GM21529 (cell line): ENCODE results near the gene PHYKPL.
A peak's percentile ranks its signal among the peaks of the same experiment; 100 is the strongest.

ENCODE experiments used
- ATAC-seq: cut with Tn5 transposase; IDR thresholded peaks from one replicate; pipeline ENCODE4 v1.9.1; 2021; ENCODE audit not compliant: unreplicated experiment

Gene PHYKPL

DNA sequence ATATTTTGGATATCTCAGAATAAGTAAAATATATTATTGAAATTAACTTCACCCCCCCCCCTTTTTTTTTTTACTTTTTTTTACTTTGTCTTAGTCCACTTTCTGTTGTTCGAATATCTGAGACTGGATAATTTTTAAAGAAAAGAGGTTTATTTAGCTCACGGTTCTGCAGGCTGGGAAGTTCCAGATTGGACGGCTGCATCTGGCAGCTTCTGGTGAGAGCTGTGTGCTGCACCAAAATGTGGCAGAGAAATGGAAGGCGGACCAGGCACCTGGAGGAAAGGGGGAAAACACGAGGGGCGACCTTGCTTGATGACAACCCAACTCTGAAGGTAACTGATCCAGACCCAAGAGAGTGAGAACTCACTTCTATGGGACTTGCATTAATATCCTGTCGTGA lies 39.8 kb downstream of the PHYKPL start:
- no peak for ATAC-seq

- no peak for ATAC-seq
Observed at GRCh38 chr5:178192244-178192643, 40.4 kb downstream of the PHYKPL start.

DNA sequence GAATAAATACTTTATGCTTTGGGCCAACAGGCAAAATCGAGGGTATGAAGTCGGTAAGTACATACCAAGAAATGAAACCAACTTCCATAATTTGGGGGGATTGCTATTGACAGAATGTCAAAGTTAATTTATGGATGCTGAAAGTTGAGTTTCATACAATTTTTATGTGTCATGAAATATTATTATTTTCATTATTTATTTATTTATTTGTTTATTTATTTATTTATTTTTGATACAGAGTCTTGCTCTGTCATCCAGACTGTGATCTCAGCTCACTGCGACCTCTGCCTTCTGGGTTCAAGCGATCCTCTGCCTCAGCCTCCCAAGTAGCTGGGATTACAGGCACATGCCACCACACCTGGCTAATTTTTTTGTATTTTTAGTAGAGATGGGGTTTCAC lies 40.9 kb downstream of the PHYKPL start:
- no peak for ATAC-seq

GRCh38 chr5:178189433-178189832 lies 43.2 kb downstream of the PHYKPL start:
- ATAC-seq: no peak

DNA sequence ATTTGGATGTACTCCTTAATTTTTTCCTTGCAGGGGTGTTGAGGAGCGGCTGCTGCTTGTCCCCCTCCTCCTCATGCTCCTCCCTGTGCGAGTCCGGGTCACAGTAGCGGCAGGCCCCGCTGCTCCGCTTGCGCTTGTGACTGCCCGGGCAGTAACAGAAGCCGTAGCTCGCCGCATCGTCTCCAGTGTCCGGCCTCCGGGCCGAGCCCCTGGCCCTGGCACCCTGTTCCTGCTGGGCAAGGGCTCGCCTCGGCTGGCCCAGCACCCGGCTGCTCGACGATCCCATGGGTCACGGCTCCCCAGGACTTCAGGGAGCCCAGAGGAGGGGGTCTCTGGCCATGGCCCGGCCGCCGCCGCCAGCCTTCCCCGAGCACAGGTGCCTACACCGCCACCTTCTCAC lies 45.6 kb downstream of the PHYKPL start, which contains the start of gene GMCL2:
GMCL2 (minus strand) TSS at position 358 of the 400 bp plus-strand sequence; CDS start at position 286, 72 bp downstream.
- ATAC-seq: no peak

GRCh38 chr5:178186427-178186826 lies 46.2 kb downstream of the PHYKPL start:
- ATAC-seq: no peak

DNA sequence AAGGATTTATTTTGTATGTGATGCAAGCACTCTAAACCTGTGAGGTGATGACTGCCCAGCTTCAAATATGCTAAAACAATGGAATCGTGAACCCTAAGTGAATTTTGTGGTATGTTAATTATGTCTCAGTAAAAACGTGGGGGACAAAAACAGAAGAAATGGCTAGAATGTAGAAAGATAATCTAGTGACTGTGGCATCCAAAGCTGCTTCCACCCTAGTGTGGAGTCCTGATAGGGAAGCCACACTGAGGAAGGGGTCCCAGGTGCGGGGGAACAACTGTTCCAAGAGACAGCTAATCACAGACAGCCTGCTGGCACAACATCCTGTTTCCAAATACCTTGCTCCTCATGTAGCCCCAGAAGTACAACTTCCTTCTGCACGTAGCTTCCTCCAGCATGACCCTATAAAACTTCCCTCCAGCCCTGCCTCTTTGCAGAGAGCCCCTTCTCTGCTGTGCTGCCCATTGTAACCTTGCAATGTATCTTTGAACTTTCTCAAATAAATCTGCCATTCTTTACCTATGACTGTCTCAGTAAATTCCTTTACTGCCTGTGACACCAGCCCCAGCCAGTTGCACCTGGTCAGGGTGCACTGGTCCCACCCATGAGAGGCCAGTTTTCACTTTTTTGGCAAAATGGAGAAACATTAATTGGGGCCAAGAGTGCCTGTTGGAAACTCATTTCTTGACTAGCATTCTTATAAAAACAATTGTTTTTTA lies 50.3 kb downstream of the PHYKPL start:
- no peak for ATAC-seq

DNA sequence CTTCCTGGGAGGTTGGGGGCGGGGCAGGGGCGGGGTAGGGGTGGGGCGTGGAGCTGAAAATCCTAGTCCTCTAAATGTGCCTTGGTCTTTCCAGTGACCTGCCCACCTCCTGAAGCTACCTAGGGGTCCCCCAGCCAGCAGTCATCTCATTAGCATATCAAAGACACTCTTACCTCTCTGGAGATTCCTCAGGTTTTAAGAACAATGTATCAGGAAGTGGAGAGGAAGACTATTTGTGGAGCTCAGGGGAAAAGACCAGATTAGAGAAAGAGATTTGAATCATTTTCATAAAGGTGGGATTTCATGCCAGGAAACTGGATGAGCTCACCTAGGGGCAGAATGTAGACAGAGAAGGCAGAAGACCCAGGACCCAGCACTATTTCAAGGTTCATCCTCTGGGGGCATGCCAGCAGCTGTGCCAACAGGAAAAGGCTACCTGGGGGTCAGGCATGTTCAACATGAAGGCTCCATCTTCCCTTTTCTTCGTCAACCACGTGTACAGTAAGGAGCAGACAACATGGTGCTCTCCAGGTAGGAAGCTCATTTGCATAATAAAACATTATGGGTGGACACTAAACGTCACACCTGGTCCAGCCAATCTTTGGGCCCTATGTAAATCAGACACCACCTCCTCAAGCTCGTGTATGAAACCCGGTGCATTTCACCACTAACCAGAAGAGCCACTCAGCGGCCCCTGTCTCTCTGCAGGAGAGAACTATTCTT lies 52.3 kb downstream of the PHYKPL start:
- ATAC-seq: no peak

- ATAC-seq: no peak
Observed at GRCh38 chr5:178177569-178177968, 55.0 kb downstream of the PHYKPL start.

DNA sequence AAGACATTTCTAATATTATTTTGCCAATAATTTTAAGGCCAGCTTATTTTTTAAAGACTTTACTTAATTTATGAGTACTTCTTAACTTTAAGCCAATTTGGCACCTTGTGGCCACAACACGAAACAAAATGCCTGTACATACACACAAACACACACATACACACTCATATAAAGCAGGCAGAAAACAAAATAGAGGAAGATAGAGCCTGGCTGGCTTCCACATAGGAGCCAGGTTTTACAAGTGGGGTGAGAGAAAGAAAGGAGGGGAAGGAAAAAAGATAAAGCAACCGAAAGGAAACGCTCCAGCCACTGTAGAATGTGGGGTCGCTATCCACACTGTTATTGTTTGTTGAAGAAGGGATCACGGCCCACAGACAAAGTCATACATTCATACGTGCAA lies 55.8 kb downstream of the PHYKPL start:
- ATAC-seq: no peak

DNA sequence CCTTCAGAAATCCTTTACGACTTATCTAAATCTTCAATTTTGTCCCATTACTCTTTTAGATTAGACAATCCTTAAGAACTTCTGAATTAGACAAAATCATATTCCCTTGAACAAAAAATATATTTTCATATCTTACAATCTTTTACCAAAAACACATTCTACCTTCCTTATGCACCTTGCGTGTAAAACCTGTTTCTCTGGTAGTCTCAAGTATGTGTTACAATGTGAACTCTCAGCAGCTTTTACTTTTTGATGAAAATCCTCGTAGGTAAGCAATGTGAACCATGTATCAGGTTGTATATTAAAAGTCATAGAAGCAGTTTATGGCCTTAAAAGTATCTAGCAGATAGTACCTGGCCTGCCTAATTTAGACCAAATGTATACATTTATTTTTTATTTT lies 58.1 kb downstream of the PHYKPL start:
- no peak for ATAC-seq

GRCh38 chr5:178170455-178170854 lies 62.1 kb downstream of the PHYKPL start:
- ATAC-seq: no peak

GRCh38 chr5:178165581-178165980 lies 67.0 kb downstream of the PHYKPL start:
- ATAC-seq: no peak

- peak; percentile 95 for ATAC-seq
Observed at GRCh38 chr5:178163772-178164735, 68.5 kb downstream of the PHYKPL start.

DNA sequence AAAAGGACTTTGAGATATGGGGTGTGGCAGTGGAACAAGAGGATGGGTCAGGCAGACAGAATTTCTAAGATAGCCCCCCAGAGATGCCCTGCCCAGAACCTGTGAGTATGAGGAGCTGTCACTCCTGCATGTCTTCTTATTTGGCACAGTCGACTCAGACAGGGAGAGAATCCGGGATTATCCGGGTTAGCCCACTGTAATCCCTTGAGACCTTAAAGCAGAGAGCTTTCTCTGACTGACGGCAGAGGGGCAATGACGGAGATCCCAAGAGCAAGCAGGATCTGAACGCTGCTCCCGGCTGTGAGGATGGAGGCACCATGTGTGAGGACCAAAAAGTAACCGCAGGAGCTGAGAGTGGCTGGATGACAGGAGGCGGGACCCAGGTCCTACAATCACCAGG lies 70.1 kb downstream of the PHYKPL start:
- no peak for ATAC-seq

GRCh38 chr5:178160176-178160575 lies 72.4 kb downstream of the PHYKPL start:
- ATAC-seq: no peak
